GM18498 (cell line): ENCODE measurements around the gene GRAMD2B.

Source experiments
- ATAC-seq: cut with Tn5 transposase; IDR thresholded peaks from one replicate; pipeline ENCODE4 v1.9.1; 2021; ENCODE audit warnings: mild to moderate bottlenecking, moderate library complexity; ENCODE audit not compliant: unreplicated experiment

GRAMD2B gene

GRCh38 chr5:126534553-126534952 lies 111.3 kb downstream of the GRAMD2B start:
- ATAC-seq = no peak

- no peak for ATAC-seq
Observed at GRCh38 chr5:126535856-126536545, 112.8 kb downstream of the GRAMD2B start.

- no peak for ATAC-seq
Observed at GRCh38 chr5:126536874-126537273, 113.7 kb downstream of the GRAMD2B start.

GRCh38 chr5:126538579-126538978 lies 115.4 kb downstream of the GRAMD2B start:
- no peak for ATAC-seq

GRCh38 chr5:126540631-126541030 lies 117.4 kb downstream of the GRAMD2B start:
- no peak for ATAC-seq

- no peak for ATAC-seq
Observed at GRCh38 chr5:126542441-126542840, 119.2 kb downstream of the GRAMD2B start.

- ATAC-seq = no peak
Observed at GRCh38 chr5:126543009-126543408, 119.8 kb downstream of the GRAMD2B start.

- ATAC-seq = no peak
Observed at GRCh38 chr5:126543660-126544059, 120.5 kb downstream of the GRAMD2B start.
